GM21619 (cell line): ENCODE results near the gene TMEM202.
A peak's percentile ranks its signal among the peaks of the same experiment; 100 is the strongest.
"Not testable (repeated sequence)": the region's sequence is repeated elsewhere in the genome, so short reads cannot be mapped to it uniquely, and the experiment has no call there.

Experiments
- ATAC-seq: cut with Tn5 transposase; IDR thresholded peaks from one replicate; pipeline ENCODE4 v1.9.1; 2021; ENCODE audit not compliant: unreplicated experiment

Gene TMEM202

GRCh38 chr15:72397796-72398588 lies at the start of gene TMEM202:
Gene TMEM202, plus strand, starts transcription at chr15:72398305. Its CDS starts 22 bp downstream, at chr15:72398327.
- no peak for ATAC-seq

GRCh38 chr15:72353266-72353665 lies 44.8 kb upstream of the TMEM202 start:
- ATAC-seq, result no peak

GRCh38 chr15:72354496-72354895 lies 43.6 kb upstream of the TMEM202 start:
- no peak for ATAC-seq

- no peak for ATAC-seq
These were observed 40.0 kb upstream of the TMEM202 start for GRCh38 chr15:72358121-72358520.

GRCh38 chr15:72358650-72359171 lies 39.4 kb upstream of the TMEM202 start:
- peak; percentile 57 for ATAC-seq

- no peak for ATAC-seq
These were observed 36.9 kb upstream of the TMEM202 start for GRCh38 chr15:72361176-72361575.

GRCh38 chr15:72365844-72366243 lies 32.3 kb upstream of the TMEM202 start:
- peak; percentile 95 for ATAC-seq

GRCh38 chr15:72368325-72368724 lies 29.8 kb upstream of the TMEM202 start:
- no peak for ATAC-seq

- ATAC-seq, result no peak
These were observed 29.2 kb upstream of the TMEM202 start for GRCh38 chr15:72368899-72369298.

GRCh38 chr15:72369964-72370363 lies 28.1 kb upstream of the TMEM202 start:
- ATAC-seq, result no peak

GRCh38 chr15:72372361-72372760 lies 25.7 kb upstream of the TMEM202 start:
- ATAC-seq, result no peak

- ATAC-seq, result peak; percentile 38
These were observed 22.6 kb upstream of the TMEM202 start for GRCh38 chr15:72375501-72375845.

- ATAC-seq, result peak; percentile 85
These were observed 22.1 kb upstream of the TMEM202 start, which contains the start of gene HEXA for GRCh38 chr15:72375846-72376581. Gene HEXA, minus strand, starts transcription at chr15:72376014. Its CDS starts 42 bp downstream, at chr15:72375972.

GRCh38 chr15:72377331-72377730 lies 20.8 kb upstream of the TMEM202 start:
- ATAC-seq, result no peak

- not testable (repeated sequence) for ATAC-seq
These were observed 19.0 kb upstream of the TMEM202 start for GRCh38 chr15:72379106-72379505.

GRCh38 chr15:72379856-72380430 lies 18.2 kb upstream of the TMEM202 start:
- no peak for ATAC-seq

- no peak for ATAC-seq
These were observed 17.4 kb upstream of the TMEM202 start for GRCh38 chr15:72380743-72381142.

GRCh38 chr15:72382146-72382545 lies 16.0 kb upstream of the TMEM202 start:
- ATAC-seq, result no peak

- no peak for ATAC-seq
These were observed 10.4 kb upstream of the TMEM202 start for GRCh38 chr15:72387741-72388140.

- ATAC-seq, result no peak
These were observed 8.9 kb upstream of the TMEM202 start for GRCh38 chr15:72389231-72389630.

- ATAC-seq, result not testable (repeated sequence)
These were observed 1.8 kb upstream of the TMEM202 start for GRCh38 chr15:72396331-72396730.

GRCh38 chr15:72398648-72399047 lies 543 bp downstream of the TMEM202 start:
- no peak for ATAC-seq
